Fibroblast of the aortic adventitia (primary cell): ENCODE data around the gene MRPL33. TPM values are rescaled to one million over a fixed set of nuclear protein-coding genes. Genes with fewer than 3 reads are reported as not detected.

Experiments
- DNase-seq: peaks from one replicate; pipeline ENCODE4 v3.0.0-alpha.2; 2010; ENCODE audit warnings: low read depth
- H3K4me3 ChIP-seq: 2 replicates; pipeline ENCODE4 v1.5.1; 2011; ENCODE audit warnings: low read depth, mild to moderate bottlenecking, control low read depth, low read length, moderate library complexity
- CTCF ChIP-seq: IDR thresholded peaks from 2 replicates; pipeline ENCODE4 v1.5.1; 2011; ENCODE audit warnings: mild to moderate bottlenecking, low read length, control low read depth, inconsistent platforms; ENCODE audit not compliant: insufficient read depth
- total RNA-seq: library from RNA; depleted of rRNA; stranded (reverse); fragments of >200 nt; gene quantifications from 2 replicates; pipeline ENCODE4 v1.2.3, GENCODE V29; 2012; ENCODE audit warnings: low replicate concordance

The MRPL33 gene
- total RNA-seq, 1 donor, result 109 TPM

GRCh38 chr2:27735263-27735904 is 36.1 kb upstream of the MRPL33 start:
- H3K4me3 ChIP-seq, result peak overlapping the region; percentile 41
- TF ChIP-seq CTCF, result no peak
- peak; percentile 68 for DNase-seq

GRCh38 chr2:27736031-27736889 is 35.3 kb upstream of the MRPL33 start:
- H3K4me3 ChIP-seq, result no peak overlapping the region
- TF ChIP-seq CTCF, result no peak
- peak; percentile 31 for DNase-seq

GRCh38 chr2:27736890-27737204 is 34.7 kb upstream of the MRPL33 start:
- TF ChIP-seq CTCF, result no peak
- H3K4me3 ChIP-seq, result no peak overlapping the region
- DNase-seq, result no peak

GRCh38 chr2:27737676-27738348 is 33.7 kb upstream of the MRPL33 start:
- TF ChIP-seq CTCF, result no peak
- peak; percentile 84 for DNase-seq
- H3K4me3 ChIP-seq, result no peak overlapping the region

- H3K4me3 ChIP-seq, result no peak overlapping the region
- no peak for TF ChIP-seq CTCF
These were observed 33.0 kb upstream of the MRPL33 start for GRCh38 chr2:27738349-27739057.

GRCh38 chr2:27739058-27739373 is 32.5 kb upstream of the MRPL33 start:
- no peak overlapping the region for H3K4me3 ChIP-seq
- no peak for DNase-seq
- TF ChIP-seq CTCF, result no peak

More at GRCh38 chr2:27738349-27739057, 33.0 kb upstream of the MRPL33 start:
- no peak for DNase-seq
